Measurements from ENCODE around the gene CAMTA1. TPM values are rescaled to one million over a fixed set of nuclear protein-coding genes. Genes with fewer than 3 reads are reported as not detected.

CAMTA1 gene
- total RNA-seq, 1 donor from 2014 or later = 40.9 TPM

- no peak for DNase-seq (ENCODE audit: low read depth in 2 of 2)
These were observed 598.6 kb downstream of the CAMTA1 start for GRCh38 chr1:7383671-7384520.

GRCh38 chr1:7384679-7385078 lies 599.4 kb downstream of the CAMTA1 start:
- no peak for DNase-seq (ENCODE audit: low read depth in 2 of 2)

GRCh38 chr1:7385471-7386225 lies 600.4 kb downstream of the CAMTA1 start:
- no peak for DNase-seq (ENCODE audit: low read depth in 2 of 2)

GRCh38 chr1:7386226-7387052 lies 601.2 kb downstream of the CAMTA1 start:
- no peak for DNase-seq (ENCODE audit: low read depth in 2 of 2)

- DNase-seq (ENCODE audit: low read depth in 2 of 2) = no peak
These were observed 602.0 kb downstream of the CAMTA1 start for GRCh38 chr1:7387053-7387927.

- peak in 1 of 2 donors; percentile 18 for DNase-seq (ENCODE audit: low read depth in 2 of 2)
These were observed 602.9 kb downstream of the CAMTA1 start for GRCh38 chr1:7388141-7388487.

GRCh38 chr1:7388488-7389185 lies 603.4 kb downstream of the CAMTA1 start:
- peak; percentile 10 to 50 for DNase-seq (ENCODE audit: low read depth in 2 of 2)

GRCh38 chr1:7389201-7389905 lies 604.1 kb downstream of the CAMTA1 start:
- peak in 1 of 2 donors; percentile 13 for DNase-seq (ENCODE audit: low read depth in 2 of 2)

GRCh38 chr1:7389906-7390603 lies 604.8 kb downstream of the CAMTA1 start:
- peak in 1 of 2 donors; percentile 47 for DNase-seq (ENCODE audit: low read depth in 2 of 2)

- no peak for DNase-seq (ENCODE audit: low read depth in 2 of 2)
These were observed 605.3 kb downstream of the CAMTA1 start for GRCh38 chr1:7390604-7391000.

GRCh38 chr1:7393136-7393535 lies 607.9 kb downstream of the CAMTA1 start:
- DNase-seq (ENCODE audit: low read depth in 2 of 2) = no peak

GRCh38 chr1:7395251-7395650 lies 610.0 kb downstream of the CAMTA1 start:
- DNase-seq (ENCODE audit: low read depth in 2 of 2) = no peak

GRCh38 chr1:7398982-7399381 lies 613.7 kb downstream of the CAMTA1 start:
- DNase-seq (ENCODE audit: low read depth in 2 of 2) = no peak

GRCh38 chr1:7399514-7400125 lies 614.4 kb downstream of the CAMTA1 start:
- DNase-seq (ENCODE audit: low read depth in 2 of 2) = no peak

GRCh38 chr1:7400566-7400965 lies 615.3 kb downstream of the CAMTA1 start:
- no peak for DNase-seq (ENCODE audit: low read depth in 2 of 2)

GRCh38 chr1:7401814-7402547 lies 616.7 kb downstream of the CAMTA1 start:
- DNase-seq (ENCODE audit: low read depth in 2 of 2) = peak; percentile 14 to 96

- no peak for DNase-seq (ENCODE audit: low read depth in 2 of 2)
These were observed 617.2 kb downstream of the CAMTA1 start for GRCh38 chr1:7402548-7402850.

Measured in lung microvascular endothelial cell (primary cell).